Kidney capillary endothelial cell (primary cell): ENCODE measurements around the gene TNFRSF25.

Experiments
- DNase-seq: peaks from one replicate; pipeline ENCODE4 v3.0.0-alpha.2; 2018; ENCODE audit warnings: low spot score

Gene TNFRSF25

DNA sequence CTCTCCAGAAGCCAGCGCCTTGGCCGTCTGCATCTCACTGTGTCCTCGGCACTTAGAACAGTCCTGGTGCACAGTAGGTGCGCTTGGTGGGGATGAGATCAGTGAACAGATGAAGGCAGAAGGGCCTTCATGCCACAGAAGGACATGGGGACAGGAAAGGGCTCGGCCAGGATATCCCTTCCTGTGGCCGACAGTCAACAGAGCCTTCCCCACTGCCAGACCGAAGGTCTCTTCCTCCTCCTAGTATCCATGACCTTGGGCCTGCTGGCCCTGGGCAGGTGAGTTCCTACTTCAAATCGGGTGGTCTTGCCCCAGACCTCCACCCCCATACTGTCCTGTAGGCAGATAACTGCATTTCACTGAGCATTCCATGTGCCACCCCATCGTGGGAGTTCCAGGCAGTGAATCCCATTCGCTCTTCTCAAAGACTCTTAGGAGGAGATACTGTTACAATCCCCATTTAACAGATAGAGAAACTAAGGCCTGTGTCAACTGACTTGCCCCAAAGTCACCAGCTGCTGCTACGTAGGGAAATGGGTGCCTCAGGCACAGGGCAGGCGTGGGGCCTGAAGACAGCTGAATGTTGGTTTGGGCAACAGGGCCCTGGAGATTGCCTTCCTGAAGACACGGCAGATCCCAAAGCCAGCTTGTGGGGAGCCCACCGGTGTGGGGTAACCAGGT is 22.0 kb upstream of the TNFRSF25 start:
- no peak for DNase-seq

DNA sequence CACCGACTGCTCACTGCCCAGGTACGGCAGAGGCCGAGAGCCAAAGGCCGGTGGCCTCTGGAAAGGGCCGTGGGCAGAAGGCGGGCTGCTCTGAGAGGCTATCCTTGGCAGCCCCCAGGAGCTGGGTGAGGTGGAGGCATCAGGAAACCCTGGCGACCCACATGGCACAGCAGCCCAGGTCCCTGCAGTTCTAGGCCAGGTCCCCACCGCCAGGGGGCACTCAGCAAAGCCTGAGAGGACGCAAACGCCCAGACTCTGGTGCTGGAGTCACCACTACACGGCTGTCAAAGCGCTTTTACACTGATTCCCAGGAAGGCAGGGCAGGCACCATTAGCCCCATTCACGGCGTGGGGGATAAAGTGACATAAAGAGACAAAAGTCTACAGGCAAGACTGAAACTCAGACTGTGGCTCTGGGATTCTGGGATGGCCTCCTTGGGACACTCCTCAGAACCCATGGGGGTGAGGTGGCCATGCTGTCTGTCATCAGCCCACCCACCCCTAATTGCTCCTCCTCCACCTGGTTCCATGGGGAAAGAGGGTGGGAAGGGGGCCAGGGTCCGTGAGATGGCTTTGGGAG is 20.5 kb upstream of the TNFRSF25 start:
- DNase-seq: peak; percentile 89

DNA sequence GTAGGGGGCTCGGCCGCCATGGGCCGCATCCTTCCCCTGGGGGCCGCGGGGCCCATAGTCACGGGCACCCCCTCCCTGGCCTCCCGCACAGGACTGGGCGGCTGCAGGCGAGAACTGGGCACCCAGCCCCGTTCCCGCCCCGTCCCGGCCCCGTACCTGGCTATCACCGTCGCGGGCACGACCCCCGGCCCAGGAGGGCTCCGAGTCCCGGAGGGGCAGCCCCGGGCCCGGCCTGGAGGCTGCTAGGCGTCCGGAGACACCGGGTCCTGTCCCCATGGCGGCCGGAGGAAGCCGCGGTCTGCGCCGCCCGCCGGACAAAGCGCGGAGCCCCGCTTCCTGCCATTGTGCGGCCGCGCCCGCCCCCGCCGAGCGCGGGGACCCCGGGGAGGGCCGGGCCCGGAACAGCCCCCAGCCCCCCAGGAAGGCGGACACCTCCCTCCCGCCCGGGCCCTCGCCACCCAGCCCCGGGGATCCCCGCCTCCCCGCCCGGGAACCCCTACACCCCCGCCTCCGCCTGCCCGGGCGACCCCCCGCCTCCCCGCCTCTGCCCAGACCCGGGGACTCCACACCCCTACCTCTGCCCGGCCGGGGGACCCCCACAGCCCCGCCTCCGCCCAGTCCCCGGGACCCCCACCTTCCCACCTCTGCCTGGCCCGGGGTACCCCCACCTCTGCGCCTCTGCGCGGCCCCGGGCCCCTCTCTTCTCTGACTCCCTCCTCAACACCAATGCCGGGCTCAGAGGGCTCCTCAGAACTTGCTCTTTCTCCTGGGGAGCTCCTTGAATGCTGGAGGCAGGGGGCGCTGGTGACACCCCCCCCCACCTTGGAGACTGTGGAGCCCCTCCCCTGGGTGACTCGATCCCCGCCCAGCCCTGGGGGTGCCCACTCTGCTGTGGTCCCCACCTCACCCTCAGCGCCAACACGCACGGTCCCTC is 19.5 kb upstream of the TNFRSF25 start:
- DNase-seq: no peak

DNA sequence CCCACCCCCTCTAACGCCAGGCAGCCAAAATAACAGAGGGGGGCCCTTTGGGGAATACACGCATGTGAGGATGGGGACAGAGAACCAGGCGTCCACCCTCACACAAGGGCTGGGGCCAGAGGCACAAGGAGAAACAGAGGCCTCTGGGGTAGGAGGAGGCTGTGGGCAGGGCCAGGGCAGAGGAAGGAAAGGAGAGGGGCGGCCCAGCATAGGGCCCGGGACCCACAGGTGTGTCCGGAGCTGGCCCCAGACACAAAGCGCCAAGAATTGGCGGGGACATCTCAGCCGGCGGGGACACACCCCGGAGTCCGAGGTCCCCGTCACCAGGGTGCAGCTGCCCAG is 18.8 kb upstream of the TNFRSF25 start:
- DNase-seq: no peak

DNA sequence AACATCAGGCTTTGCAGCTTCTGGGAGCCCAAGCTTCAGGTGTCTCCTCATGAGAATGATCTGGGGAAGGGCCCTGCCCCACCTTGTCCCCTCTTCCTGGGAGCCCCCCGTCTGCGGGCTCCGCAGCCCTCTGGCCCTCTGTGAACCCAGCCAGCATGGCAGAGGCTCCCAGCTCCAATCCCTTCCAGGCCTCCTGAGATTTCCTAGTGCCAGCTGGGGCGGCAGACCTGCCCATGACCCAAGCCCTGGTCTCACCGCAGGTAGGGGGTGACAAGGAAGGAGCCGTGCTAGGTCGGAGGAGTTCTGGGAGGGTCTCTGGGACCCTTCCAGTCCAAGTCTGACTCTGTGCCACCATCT is 17.8 kb upstream of the TNFRSF25 start:
- no peak for DNase-seq

DNA sequence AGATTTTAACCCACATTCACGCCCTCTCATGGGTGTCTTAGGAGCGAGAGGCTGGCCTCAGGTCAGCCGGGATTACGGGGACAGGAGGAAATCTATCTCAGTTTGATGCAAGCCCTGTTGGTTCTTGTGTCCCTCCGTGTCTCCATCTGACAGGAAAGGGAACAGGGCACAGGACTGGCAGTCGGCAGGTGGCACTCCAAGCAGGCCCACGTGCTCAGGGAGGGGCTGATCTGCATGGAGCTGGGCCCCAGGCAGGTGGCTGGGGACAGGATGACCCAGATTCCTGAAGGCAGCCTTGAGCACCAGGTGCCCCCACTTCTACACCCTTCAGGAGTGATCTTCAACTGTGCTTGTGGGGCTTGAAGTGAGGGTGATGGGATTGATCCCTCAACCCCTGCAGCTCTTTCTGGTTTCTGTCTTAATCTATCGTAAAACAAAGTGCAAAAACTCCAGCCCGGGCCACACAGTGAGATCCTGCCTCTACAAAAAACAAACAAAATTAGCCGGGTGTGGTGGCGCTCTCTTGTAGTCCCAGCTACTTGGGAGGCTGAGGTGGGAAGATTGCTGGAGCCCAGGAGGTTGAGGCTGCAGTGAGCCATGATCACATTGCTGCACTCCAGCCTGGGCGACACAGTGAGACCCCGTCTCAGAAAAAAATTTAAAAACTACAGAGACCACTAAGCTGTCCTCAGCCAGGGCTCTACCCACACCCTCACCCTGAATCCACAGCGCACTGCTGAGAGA is 17.2 kb upstream of the TNFRSF25 start:
- DNase-seq: no peak

DNA sequence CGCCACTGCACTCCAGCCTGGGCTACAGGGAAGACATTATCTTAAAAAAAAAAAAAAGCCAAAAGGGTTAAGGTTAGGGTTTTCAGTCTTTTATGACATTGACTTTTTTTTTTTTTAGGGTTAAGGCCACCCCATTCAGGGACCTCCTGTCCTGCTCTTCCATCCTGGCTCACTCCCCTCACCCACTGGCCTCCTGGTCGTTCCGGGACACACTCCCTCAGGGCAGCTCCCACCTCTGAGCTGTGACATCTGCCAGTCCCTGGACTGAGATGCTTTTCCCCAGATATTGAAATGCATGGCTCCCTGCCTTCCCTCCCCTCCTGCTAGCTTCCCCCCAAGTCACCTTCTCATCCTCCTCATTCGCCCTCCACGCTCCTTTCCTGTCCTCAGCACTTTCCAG is 15.8 kb upstream of the TNFRSF25 start:
- no peak for DNase-seq

DNA sequence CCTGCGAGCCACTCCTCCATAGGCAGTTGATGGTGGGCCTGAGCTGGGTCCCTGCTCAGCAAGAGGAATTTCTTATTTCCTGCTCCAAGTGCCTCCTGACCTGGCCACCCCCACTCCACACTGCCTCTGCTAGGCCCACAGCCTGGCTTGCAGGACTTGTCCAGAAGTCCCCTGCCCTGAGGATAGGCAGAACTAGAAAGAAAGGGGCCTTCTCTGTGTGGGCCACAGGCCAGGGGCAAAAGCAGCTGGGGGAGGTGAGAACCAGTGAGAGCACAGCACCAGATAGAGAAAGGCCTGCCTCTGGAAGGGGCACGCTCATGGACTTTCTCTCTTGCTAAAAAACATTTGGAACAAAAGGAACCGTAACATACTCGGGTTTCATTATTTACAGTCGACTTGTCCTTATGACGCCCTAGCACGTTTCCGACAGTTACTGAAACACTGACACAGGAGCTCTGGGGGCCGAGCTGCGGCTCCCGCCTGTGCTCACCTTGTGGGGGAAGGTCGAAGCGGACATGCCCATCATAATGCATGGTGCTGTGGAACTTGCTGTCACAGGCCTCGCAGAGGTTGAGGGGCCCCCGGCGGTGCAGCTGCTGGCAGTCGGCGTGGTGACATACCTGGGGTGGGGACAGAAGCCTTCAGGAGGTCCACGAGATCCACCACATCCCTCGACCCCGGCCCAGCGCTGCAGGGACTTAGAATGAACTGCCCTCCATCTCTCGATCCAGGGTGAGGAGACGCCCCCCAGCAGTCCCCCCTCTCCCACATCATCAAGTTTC is 11.3 kb upstream of the TNFRSF25 start:
- DNase-seq: no peak

DNA sequence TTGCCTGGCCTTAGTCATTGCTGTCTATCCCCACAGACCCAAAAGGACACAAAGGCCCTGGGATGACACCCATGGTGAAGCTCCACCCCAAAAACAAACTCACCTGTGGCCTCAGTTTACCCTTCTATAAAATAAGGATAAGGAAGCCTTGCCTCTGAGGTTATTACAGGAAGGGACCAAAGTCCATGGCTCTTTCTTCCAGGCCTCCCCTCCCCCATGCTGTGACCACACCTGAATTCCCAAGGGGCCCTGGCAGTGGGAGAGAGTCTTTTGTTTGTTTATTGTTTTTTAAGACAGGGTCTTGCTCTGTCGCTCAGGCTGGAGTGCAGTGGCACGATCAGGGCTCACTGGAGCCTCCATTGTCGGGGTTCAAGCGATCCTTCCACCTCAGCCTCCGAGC is 10.5 kb upstream of the TNFRSF25 start:
- no peak for DNase-seq

DNA sequence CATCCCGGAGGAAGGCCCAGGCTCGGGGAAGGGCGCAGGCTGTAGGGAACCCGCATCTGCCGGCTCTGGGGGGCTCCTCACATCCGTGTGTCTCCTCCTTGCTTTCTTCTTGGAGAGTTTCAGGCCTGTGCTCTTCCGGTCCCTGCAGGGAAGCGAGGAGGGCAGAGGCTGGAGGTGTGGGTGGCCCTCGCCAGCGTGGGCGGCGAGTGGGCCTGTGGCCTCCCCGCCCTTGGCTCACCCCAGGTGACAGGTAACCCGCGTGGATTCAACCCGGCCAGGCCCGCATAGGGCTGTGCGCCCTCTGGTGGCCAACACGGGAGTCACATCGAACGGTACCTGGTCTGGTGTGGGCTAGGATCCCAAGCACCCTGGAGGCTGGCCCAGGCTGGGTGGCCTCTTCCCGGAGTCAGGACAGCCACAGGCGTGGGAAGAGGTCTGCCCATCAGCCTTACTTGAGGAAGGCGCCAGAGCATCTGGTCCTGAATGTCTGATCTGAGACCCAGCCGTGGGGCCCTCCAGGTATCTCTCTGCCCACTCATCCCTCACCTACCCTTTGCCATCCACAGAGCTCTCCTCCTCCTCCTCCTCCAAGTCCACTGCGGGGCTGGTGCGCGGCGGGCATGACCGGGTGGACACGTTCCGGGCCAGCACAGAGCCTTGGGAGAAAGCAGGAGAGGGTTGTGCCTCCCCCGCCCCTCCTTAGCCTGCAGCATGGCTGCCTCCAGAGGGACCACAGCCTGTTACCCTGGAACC is 9.6 kb upstream of the TNFRSF25 start:
- no peak for DNase-seq

DNA sequence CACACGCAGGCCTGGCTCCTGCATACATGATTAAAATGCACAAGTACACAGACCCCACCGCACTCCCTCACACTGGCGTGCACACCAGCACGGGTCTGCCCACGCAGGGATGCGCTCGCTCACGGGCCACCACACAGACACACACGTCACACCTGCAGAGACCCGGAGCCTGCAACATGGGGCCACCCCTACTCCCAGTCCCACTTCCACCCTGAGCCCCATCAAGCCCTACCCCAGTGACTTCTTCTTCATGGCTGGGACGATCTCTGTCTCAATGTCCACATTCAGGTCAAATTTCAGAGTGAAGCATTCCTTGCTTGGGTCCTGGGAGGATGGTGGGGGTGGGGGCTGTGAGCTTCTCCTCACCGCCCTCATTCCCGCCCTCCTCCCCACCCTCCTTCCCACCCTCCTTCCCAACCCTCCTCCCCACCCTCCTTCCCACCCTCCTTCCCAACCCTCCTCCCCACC is 8.9 kb upstream of the TNFRSF25 start:
- DNase-seq: no peak

DNA sequence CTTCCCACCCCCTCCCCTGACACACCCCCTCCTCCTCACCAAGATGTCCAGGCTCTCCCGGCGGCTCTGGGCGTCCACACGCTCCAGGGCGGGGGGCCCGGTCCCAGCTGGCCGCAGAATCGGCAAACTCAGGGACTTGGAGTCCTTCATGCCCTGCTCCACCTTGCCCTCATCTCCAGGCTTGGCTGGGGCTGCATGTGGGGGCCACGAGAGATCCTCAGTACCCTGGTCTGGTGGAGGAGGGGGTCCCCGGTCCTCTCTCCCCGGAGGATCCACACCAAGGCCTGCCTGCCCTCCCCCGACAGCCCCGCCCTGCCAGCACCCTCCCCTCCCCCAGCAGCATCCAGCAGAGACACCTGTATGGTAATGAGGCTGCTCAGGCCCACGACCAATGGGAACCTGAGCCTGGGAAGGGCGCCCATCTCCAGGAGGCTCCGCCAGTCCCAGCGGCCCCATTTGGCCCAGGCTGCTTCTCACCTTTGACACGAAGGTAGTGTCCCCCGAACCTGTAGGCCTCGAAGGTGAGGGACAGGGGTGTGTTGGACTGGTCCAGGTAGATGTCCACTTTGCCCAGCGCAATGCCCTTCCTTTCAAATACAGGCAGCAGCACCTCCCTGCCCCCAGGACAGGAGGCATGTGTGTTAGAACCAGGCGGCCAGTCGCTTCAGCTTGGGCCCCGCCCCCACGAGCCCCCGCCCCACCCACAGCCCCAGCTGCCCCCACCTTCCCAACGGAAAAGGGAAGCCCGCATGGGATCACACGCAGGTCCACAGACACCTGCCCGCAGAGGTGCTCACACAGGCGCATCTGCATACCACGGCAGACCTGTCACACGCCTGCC is 8.2 kb upstream of the TNFRSF25 start:
- no peak for DNase-seq

DNA sequence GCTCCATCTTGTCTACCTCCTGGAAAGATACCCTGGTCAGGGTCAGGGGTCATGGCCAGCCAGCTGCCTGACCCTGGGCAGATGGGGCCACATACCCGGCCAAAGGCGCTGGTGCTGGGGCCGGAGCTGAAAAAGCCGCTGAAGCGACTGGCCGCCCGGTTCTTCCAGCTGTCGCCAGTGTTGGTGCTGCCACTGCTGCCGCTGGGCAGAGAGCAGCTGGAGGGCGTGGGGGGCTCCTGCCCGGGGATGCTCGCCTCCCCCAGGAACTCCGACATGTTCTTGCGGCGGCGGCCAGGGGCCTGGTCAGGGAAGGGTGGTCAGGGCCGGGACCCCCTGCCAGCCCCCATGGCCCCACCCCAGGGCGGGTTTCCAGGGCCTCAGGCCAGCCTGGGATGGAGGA is 7.2 kb upstream of the TNFRSF25 start:
- DNase-seq: no peak

DNA sequence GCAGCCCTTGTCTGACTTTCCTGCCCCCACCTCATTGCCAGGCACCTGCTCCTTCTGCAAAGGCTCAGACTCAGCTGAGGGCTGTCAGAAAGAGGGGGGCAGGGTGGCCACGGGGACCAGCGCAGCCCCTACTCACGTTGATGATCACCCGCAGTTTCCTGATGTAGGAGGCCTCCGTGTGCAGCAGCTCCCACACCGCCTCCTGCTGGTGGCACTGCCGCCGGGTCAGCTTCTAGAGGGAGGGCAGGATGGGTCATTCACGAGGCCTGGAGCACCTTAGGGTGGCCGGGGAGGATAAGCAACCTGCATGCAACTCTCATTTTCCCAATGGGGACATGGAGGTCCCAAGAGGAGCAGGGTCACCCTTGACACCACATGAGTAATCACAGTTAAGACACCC is 6.4 kb upstream of the TNFRSF25 start:
- DNase-seq: no peak

DNA sequence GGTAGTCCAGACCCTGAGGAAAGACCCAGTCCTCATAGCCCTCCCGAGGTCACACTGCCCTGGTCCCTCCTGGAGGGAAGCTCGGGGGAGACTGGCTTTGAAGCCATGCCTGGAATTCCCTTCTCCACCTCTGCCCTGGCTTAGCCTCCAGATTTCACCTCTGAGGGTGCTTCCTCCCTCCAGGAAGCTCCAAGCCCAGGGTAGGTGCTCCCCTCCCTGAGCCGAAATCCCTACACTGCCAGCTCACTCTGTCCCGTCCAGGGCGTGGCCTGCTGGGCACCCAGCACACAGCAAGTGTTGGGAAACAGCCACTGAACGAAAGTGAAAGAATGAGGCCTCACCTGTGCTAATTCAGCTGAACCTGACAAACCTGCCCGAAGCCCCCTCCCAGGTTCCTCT is 6.0 kb upstream of the TNFRSF25 start:
- DNase-seq: no peak

DNA sequence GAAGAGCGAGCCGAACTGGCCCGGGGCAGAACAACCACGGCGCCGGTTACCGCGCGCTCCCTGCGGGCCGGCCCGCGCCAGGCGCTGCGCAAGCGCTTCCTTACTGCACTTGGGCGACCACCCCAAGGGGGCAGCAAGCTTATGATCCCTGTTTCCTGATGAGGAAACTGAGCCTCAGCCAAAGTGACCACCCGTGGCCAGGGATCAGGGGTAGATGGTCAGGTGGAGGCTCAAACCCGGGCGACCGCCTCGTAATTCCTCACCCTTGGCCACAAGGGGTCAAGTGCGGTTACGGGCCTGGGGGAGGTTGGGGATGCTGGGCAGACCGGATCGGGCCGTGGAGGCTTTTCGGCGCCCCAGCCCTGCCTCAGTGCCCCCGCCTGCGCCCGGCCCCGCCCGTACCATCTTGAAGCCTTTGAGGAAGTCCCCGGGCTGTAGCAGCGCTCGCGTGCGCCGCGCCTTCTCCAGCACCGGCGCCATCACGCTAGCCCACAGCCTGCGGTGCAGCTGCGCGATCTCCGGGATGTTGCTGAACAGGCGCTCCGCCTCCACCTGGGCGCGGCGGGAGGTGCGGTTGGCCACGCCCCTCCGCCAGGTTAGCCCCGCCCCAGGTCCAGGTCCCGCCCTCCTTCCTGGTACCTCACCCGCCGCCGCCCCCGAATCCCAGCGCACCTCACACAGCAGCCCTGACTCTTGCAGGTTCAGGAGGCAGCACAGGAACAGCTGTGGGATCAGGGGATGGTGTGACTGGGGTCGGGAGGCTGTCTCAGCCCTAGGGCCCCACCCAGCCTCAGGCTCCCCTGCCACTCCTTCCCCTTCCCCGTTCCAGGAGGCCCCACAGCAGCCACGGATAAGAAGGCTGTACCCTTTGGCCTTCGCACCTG is 5.4 kb upstream of the TNFRSF25 start:
- DNase-seq: no peak

DNA sequence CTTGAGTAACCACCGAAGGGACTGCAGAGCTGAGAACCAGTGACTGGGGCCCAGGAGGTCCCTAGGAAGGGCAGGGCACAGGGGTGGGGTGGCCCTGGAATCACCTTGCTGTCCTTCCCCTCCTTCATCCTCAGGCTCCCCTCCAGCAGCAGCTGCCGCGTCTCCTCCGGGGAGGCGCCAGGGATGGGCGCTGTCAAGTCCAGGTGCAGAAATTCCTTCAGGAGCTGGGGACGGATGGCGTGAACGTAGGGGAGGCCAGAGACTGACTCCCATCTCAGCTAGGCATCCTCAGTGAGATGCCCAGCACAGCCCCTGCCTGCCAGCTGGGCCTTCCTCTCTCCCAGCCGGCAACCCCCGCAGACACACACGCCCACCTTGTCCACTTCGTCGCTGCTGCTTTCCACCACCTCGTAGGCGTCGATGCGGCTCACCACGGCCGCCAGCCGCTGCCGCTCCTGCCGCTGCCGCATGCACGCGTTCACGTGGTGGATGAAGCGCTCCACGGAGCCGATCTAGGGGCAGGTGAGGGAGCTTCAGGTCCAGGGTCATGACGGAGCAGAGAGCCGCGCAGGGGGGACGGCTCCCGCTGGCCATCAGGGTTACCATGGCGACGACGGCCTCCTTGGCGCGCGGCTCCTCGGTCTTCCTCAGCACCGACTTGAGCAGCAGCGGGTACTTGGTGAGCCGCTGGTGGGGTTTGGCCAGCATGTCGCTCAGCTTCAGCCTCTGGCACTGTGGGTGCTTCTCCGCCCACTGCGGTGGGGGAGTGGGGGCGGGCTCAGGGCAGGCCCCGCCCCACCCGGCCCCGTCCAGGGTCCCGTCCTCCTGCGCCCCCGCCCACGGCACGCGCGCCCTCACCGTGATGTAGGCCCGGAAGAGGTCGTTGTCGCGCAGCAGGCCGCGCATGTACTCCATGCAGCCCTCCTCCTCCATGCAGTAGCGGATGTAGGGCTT is 4.4 kb upstream of the TNFRSF25 start:
- DNase-seq: no peak
